Measurements from ENCODE around the gene RIN2. TPM values are rescaled to one million over a fixed set of nuclear protein-coding genes. Genes with fewer than 3 reads are reported as not detected.
A peak's percentile ranks its signal among the peaks of the same experiment; 100 is the strongest.

The RIN2 gene
- total and polyA plus RNA-seq, 2 of the 4 experiments (the other 2 are of a cell fraction): 16.1 to 72.2 TPM

- H3K14ac ChIP-seq (replicated peaks; ENCODE audit: low read depth, low read length): no peak overlapping the region
- ChIA-PET POLR2A (ENCODE audit: unreplicated experiment) (no interaction called here), CTCF (interaction anchor here (1.1 kb wide), 1 partner anchor 10 kb away, joined by 4 read pairs; no protein-coding TSS in a partner anchor)
- peaks cover 7% of the 10 kb centered on the region; the same call in 1 of the 2 replicates for H4K20me1 ChIP-seq (ENCODE audit: insufficient read depth, low read length)
- H3K9me3 ChIP-seq (ENCODE audit: control insufficient read depth, insufficient read depth, low read length): no peaks in the 10 kb centered on the region
- no peak overlapping the region for H4K91ac ChIP-seq (ENCODE audit: insufficient read depth, low read depth, low read length)
- DNase-seq: no peak
- dilution Hi-C loops (cut with HindIII; ENCODE audit: low sequenced_read_pairs, unreplicated experiment): no loop called here
- peaks cover 3% of the 10 kb centered on the region for H3K36me3 ChIP-seq (ENCODE audit: control insufficient read depth, insufficient read depth, low read length)
- no peak overlapping the region for H3K18ac ChIP-seq (ENCODE audit: low read depth, low read length)
- peaks cover 14% of the 10 kb centered on the region for H3K4me1 ChIP-seq (ENCODE audit: control insufficient read depth, insufficient read depth, low read length)
- intact Hi-C loops (cut with micrococcal nuclease): no loop called here
- H2BK5ac ChIP-seq (ENCODE audit: low read depth, low read length, poor library complexity, severe bottlenecking): no peak overlapping the region
- ATAC-seq (ENCODE audit: low read depth): no peak
- no peak overlapping the region; the same call in 1 of the 2 replicates for H3K56ac ChIP-seq (ENCODE audit: extremely low read depth, insufficient read depth, low read length)
- H3K27me3 ChIP-seq (ENCODE audit: control insufficient read depth, insufficient read depth, low read length): no peaks in the 10 kb centered on the region
- in situ Hi-C loops (cut with MboI; ENCODE audit: low sequenced_read_pairs): no loop called here
- no peak overlapping the region for H3K9ac ChIP-seq (ENCODE audit: low read depth, low read length)
- TF ChIP-seq RCOR1 (IDR thresholded peaks at IDR 0.05; ENCODE audit: insufficient replicate concordance, low read length) (no peak), MAZ (IDR thresholded peaks at IDR 0.05; ENCODE audit: borderline replicate concordance, low read depth, low read length) (no peak), CEBPB (IDR thresholded peaks at IDR 0.05; ENCODE audit: low read depth, low read length) (no peak), ELK1 (IDR thresholded peaks at IDR 0.05; ENCODE audit: borderline replicate concordance, low read depth, low read length) (no peak), SMC3 (IDR thresholded peaks at IDR 0.05; ENCODE audit: low read depth, low read length) (no peak), RFX5 (IDR thresholded peaks at IDR 0.05; ENCODE audit: low read depth, low read length) (no peak), POLR2A (IDR thresholded peaks at IDR 0.05; ENCODE audit: low read depth, low read length) (no peak), MXI1 (IDR thresholded peaks at IDR 0.05; ENCODE audit: borderline replicate concordance, low read depth, low read length) (no peak), CHD1 (IDR thresholded peaks at IDR 0.05; ENCODE audit: low read depth, low read length) (no peak)
- no peak overlapping the region for H4K5ac ChIP-seq (ENCODE audit: low read depth, low read length)
- no peak overlapping the region for H4K8ac ChIP-seq (ENCODE audit: low read depth in 2 of 2, low read length in 2 of 2)
- no peak overlapping the region for H2AFZ ChIP-seq (replicated peaks; ENCODE audit: low read length, poor library complexity)
- H3K27ac ChIP-seq (ENCODE audit: insufficient read depth, low read length): no peak overlapping the region
- no peak overlapping the region for H2BK120ac ChIP-seq (ENCODE audit: low read depth, low read length)
- H3K79me1 ChIP-seq (ENCODE audit: low read depth in 1 of 2, low read length in 2 of 2): peaks cover 40 to 85% of the 10 kb centered on the region in 2 experiments
- H2BK20ac ChIP-seq (ENCODE audit: low read depth, low read length): no peak overlapping the region
- H3K23ac ChIP-seq (ENCODE audit: low read depth, low read length): no peak overlapping the region
- H3K4ac ChIP-seq (ENCODE audit: low read depth, low read length): peak overlapping the region; percentile 9; the same call in 1 of the 2 replicates
- H2AK9ac ChIP-seq (replicated peaks; ENCODE audit: low read depth, low read length, poor library complexity): no peak overlapping the region
- peaks cover 13% of the 10 kb centered on the region for H3K9me1 ChIP-seq (ENCODE audit: insufficient read depth, low read length)
- no peak overlapping the region for H3K4me2 ChIP-seq (ENCODE audit: low read depth, low read length)
- WGBS, 2 experiments (ENCODE audit: extremely low coverage in 2 of 2, insufficient read length in 1 of 2): 100% methylated on average over 1 of the region's 4 CpGs; no CpG with 5 or more reads in 1 of the 2 experiments
- H3K4me3 ChIP-seq (ENCODE audit: insufficient read depth, low read depth, low read length): no peak overlapping the region
- 0 out of 3 replicates have a peak overlapping the region, but pooled peaks have one; percentile 6 for H2BK15ac ChIP-seq (ENCODE audit: low read depth, low read length)
- H2AK5ac ChIP-seq (ENCODE audit: low read depth, low read length): peak overlapping the region; percentile 35; the same call in 1 of the 2 replicates
- no TSS peak for BruUV-seq (replicated peaks)
These were observed 16.3 kb downstream of the RIN2 start for GRCh38 chr20:19774135-19774933.

All from IMR-90 (cell line).